GM20000 (cell line): ENCODE data around the gene BLTP2.
"Not testable (repeated sequence)": the region's sequence is repeated elsewhere in the genome, so short reads cannot be mapped to it uniquely, and the experiment has no call there.

ENCODE experiments used
- DNase-seq: peaks from one replicate; pipeline ENCODE4 v3.0.0; 2012; ENCODE audit warnings: low spot score
- CTCF ChIP-seq: IDR thresholded peaks from 2 replicates; pipeline ENCODE4 v1.5.1; 2012; ENCODE audit warnings: mild to moderate bottlenecking, control low read depth; ENCODE audit errors: extremely low read depth, missing control alignments

The BLTP2 gene

GRCh38 chr17:28613931-28614381 lies 31.0 kb downstream of the BLTP2 start, which contains the start of gene RSKR:
RSKR (minus strand) TSS chr17:28614185; CDS start chr17:28614161, 24 bp downstream.
- DNase-seq, result no peak
- TF ChIP-seq CTCF, result no peak

GRCh38 chr17:28612936-28613872 lies 31.8 kb downstream of the BLTP2 start:
- peak; percentile 53 for DNase-seq
- TF ChIP-seq CTCF, result peak; percentile 65

GRCh38 chr17:28612531-28612930 lies 32.4 kb downstream of the BLTP2 start:
- DNase-seq, result no peak
- no peak for TF ChIP-seq CTCF

GRCh38 chr17:28610376-28610775 lies 34.6 kb downstream of the BLTP2 start:
- TF ChIP-seq CTCF, result no peak

GRCh38 chr17:28604031-28604430 lies 40.9 kb downstream of the BLTP2 start:
- not testable (repeated sequence) for DNase-seq

More at GRCh38 chr17:28610376-28610775, 34.6 kb downstream of the BLTP2 start:
- DNase-seq, result no peak

- no peak for TF ChIP-seq CTCF
- DNase-seq, result peak; percentile 80
Measured at GRCh38 chr17:28599311-28600184, 45.4 kb downstream of the BLTP2 start.

- DNase-seq, result peak; percentile 98
- TF ChIP-seq CTCF, result no peak
Measured at GRCh38 chr17:28598799-28599310, 46.1 kb downstream of the BLTP2 start, which contains the start of gene SPAG5. SPAG5 (minus strand) TSS chr17:28599025; CDS start chr17:28598946, 79 bp downstream.
